HG02970 (cell line): Measurements from ENCODE around the gene GSS.

Experiments used
- ATAC-seq: cut with Tn5 transposase; IDR thresholded peaks from one replicate; pipeline ENCODE4 v1.9.1; 2021; ENCODE audit warnings: mild to moderate bottlenecking, moderate library complexity, moderate number of reproducible peaks; ENCODE audit not compliant: unreplicated experiment, low FRiP score

Gene GSS

DNA sequence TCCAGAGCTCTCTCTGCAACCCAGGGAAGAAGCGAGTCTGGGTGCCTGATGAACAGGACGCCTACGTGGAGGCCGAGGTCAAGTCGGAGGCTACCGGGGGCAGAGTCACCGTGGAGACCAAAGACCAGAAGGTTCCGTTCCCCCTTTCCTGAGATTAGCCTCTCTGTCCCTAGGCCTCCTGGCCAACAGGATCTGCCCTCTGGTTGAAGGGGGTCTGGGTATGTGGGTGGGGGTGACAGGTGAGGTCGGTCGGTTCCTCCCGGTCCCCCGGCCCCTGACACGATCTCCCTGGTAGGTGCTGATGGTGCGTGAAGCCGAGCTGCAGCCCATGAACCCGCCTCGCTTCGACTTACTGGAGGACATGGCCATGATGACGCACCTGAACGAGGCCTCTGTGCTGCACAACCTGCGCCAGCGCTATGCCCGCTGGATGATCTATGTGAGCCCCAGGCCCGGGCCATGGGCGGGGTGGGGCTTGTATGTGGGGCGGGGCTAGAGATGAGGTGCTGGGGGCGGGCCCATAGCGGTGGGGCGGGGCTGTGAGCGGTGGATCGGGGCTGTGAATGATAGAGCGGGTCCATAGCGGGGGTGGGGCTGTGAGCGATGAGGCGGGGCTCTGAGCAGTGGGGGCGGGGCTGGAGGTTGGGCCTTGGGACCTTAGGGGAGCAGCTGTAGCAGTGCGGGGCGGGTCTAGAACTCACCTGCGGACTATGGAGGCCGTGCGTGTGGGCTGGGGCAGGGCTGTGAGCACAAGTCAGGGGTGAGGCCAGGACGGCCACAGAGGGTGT is 24.0 kb upstream of the GSS start:
- ATAC-seq, result no peak

GRCh38 chr20:34978092-34978744 is 22.6 kb upstream of the GSS start:
- ATAC-seq, result no peak

DNA sequence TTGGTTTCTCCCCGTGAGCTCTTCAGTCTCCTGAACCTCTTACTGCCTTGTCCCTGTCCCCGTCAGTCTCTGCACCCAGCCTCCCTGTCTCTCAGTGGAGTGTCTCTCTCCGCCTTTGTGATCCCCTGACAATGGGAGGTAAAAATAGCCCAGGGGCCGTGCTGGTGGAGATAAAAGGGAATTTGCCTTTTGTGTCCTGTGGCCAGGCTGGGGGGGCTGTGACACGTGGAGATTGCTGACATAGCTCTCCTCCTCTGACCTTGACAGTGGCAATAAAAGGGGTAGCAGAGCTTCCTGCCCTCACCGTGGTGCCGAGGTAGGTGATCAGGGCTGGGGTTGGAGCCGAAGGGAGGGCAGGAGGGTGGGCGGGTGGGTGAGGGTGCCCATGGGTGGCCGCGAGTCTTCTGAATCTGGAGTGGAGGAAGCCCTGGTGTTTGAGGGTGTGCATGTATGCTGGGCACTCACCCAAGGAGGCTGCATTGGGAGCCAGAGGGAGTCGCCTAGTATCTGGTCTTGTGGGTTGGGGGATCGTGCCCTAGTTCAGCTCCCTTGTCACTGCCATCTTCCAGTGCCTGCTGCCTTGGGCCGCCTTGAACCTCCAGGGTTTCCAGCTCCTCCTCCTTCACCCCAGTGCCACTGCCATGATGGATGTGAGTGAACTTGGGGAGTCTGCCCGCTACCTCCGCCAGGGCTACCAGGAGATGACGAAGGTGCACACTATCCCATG is 21.9 kb upstream of the GSS start:
- no peak for ATAC-seq

GRCh38 chr20:34976286-34976685 is 20.7 kb upstream of the GSS start:
- ATAC-seq, result no peak

GRCh38 chr20:34974246-34974645 is 18.6 kb upstream of the GSS start:
- ATAC-seq, result no peak

DNA sequence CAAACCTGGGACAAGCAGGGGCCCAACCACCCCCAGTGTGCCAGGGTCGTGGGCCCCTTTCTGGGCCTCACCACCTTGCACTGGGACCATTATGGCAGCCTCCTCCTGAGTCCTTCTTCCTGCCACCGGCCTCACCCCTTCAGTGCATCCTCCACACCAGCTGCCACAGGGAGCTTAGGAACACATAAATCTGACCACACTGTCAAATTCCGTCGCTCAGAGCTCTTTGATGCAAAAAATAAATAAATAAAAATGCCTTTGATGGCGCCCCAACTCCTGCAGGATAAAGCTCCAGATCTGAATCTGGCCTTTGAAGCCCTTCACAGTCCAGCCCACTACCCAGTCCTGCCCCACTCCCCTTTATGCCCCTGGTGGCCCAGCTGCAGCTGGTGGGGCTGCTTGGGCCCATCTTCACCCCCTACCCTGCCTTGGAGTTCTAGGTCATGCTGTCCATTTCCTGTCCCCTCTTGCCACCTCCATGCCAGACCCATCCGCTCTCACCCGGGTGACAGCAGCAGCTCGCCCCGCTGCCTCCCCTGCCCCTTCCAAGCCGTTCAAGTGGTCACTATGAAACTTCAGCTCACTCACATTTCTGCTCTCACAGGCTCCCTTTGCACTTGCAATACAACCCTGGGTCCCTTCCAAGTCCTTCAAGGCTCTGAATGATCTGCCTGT is 16.1 kb upstream of the GSS start:
- ATAC-seq, result no peak

GRCh38 chr20:34970846-34971560 is 15.4 kb upstream of the GSS start:
- ATAC-seq, result no peak

GRCh38 chr20:34970193-34970840 is 14.7 kb upstream of the GSS start:
- ATAC-seq, result no peak

DNA sequence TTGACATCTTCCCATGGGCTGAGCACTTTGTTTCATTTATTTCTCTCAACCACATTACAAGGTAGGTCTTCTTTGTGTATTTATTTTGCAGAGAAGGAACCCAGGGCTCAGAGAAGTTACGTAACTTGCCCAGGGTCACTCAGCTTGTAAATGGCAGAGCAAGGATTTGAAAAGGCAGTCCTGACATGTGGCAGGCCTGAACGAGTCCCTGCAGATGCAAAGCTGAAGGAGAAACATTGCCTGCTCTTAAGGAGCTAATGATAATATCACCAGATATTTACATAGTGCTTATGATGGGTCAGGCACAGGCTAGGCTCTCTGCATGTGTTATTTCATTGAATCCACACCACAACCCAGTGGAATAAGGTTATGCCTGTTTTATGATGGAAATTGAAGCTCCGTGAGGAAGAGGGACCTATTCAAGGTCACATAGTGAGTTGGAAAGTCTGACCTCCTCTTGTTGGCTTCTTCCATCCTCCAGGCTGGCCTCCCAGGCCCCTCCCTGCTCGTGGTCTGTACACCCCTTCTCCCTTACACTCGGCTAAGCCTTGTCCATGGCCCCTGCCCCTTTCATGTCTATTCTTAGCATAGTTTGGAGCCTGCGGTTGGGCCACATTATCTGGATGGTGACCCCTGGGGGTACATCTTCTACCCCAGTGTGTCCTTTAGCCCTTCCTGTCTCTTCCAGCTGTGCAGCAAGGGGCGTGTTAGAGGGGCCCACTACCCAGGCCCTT is 12.6 kb upstream of the GSS start:
- ATAC-seq, result no peak

GRCh38 chr20:34967421-34967820 is 11.8 kb upstream of the GSS start:
- ATAC-seq, result no peak

GRCh38 chr20:34965051-34965450 is 9.4 kb upstream of the GSS start:
- ATAC-seq, result no peak

GRCh38 chr20:34964486-34964885 is 8.9 kb upstream of the GSS start:
- no peak for ATAC-seq

GRCh38 chr20:34956751-34957472 is 1.3 kb upstream of the GSS start:
- ATAC-seq, result no peak

- ATAC-seq, result no peak
These were observed 444 bp upstream of the GSS start for GRCh38 chr20:34956041-34956458.

DNA sequence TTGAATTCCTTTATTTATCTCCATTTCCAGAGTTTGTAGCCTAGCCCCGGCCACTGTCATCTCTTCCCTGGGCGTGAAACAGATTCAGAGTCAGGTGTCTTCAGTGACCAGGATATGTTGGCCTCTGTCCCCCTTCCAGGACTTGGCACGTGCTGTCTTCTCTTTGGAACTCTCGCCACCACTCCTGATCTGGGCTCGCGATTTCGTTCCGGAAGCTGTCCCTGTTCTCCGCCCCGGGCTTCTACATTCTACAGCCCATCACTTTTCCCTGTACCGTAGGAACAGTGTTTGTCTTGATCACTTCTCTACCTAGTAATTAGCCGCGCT is 739 bp downstream of the GSS start:
- no peak for ATAC-seq

- no peak for ATAC-seq
These were observed 1.6 kb downstream of the GSS start for GRCh38 chr20:34953960-34954359.

GRCh38 chr20:34952671-34953070 is 2.9 kb downstream of the GSS start:
- no peak for ATAC-seq

DNA sequence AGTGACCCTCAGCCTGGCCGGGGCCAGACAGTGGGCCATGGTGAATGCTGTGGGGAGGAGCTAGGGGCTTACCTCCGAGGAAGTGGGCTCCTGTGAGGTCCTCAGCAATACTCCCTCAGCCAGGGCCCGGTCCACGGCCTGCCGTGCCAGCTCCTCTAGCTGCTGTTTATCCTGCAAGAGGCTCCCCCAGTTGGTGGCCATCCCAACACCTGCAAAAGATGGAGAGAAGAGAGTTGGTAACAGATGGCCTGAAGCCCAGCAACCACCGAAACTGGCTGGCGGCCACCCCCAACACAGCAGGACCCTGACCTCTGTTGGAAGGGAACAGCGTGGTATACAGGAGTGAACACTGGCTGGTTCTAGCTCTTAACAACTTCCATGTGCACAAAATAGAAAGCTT is 4.0 kb downstream of the GSS start:
- no peak for ATAC-seq

DNA sequence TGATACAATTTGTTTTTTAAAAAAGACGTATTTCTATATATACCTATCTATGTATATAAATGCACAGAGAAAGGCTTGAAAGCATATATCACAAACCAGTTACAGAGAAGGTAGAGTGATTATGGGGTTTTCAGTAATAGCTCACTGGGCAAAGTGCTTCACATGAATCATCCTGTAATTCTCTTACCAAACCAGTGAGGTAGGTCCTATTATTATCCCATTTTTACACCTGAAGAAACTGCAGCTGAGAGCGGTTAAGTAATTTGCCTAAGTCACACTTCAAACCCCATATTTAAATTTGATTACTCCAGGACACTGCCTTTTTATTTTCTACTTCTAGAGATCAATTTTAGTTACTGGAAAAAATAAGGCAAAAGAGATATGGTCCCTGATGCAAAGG is 4.4 kb downstream of the GSS start:
- no peak for ATAC-seq
